IMR-90 (cell line): ENCODE measurements around the gene SIGLECL1. TPM values are rescaled to one million over a fixed set of nuclear protein-coding genes. Genes with fewer than 3 reads are reported as not detected.

ENCODE experiments used
- ATAC-seq: fragments of 200-7000 bp; cut with Tn5 transposase; 2 replicates; pipeline ENCODE4 v1.9.1; 2020; ENCODE audit warnings: low read depth, mild to moderate bottlenecking, moderate library complexity
- BruUV-seq: library from RNA; stranded (reverse); fragments of 400-500 nt; replicated peaks from 2 replicates; lab custom pipeline; 2021; lab: Mats Ljungman, UMichigan
- CTCF ChIA-PET: fragments of 300-600 bp; formaldehyde crosslinking; extraction: SDS; loops from one replicate; lab custom pipeline; 2021; ENCODE audit warnings: antibody characterized with exemption; lab: Yijun Ruan, JAX
- POLR2A ChIA-PET: fragments of 300-600 bp; sonication (Branson Sonifier 250); formaldehyde crosslinking; loops from one replicate; lab custom pipeline; 2022; ENCODE audit warnings: antibody characterized with exemption; ENCODE audit not compliant: unreplicated experiment; lab: Charles Lee
- DNase-seq: peaks from one replicate; pipeline ENCODE4 v3.0.0; 2013
- H2AFZ ChIP-seq: replicated peaks from 2 replicates; pipeline ENCODE3; 2013; ENCODE audit warnings: low read length, mild to moderate bottlenecking; ENCODE audit not compliant: poor library complexity
- H2AK5ac ChIP-seq: 2 replicates; pipeline ENCODE4 v1.6.1; 2013; ENCODE audit warnings: low read depth, low read length, inconsistent platforms
- H2AK9ac ChIP-seq: replicated peaks from 2 replicates; pipeline ENCODE3; 2013; ENCODE audit warnings: mild to moderate bottlenecking, low read depth, low read length, moderate library complexity; ENCODE audit not compliant: poor library complexity
- H2BK120ac ChIP-seq: 2 replicates; pipeline ENCODE4 v1.6.1; 2013; ENCODE audit warnings: low read depth, low read length, inconsistent platforms
- H2BK15ac ChIP-seq: 3 replicates; pipeline ENCODE4 v1.6.1; 2013; ENCODE audit warnings: low read depth, low read length, inconsistent platforms
- H2BK20ac ChIP-seq: 2 replicates; pipeline ENCODE4 v1.6.1; 2013; ENCODE audit warnings: low read depth, mild to moderate bottlenecking, inconsistent platforms, low read length, moderate library complexity
- H2BK5ac ChIP-seq: 2 replicates; pipeline ENCODE4 v1.6.1; 2013; ENCODE audit warnings: mild to moderate bottlenecking, low read depth, low read length, inconsistent platforms; ENCODE audit not compliant: poor library complexity, severe bottlenecking
- H3K14ac ChIP-seq: replicated peaks from 2 replicates; pipeline ENCODE4 v1.6.1; 2013; ENCODE audit warnings: low read depth, low read length, inconsistent platforms
- H3K18ac ChIP-seq: 2 replicates; pipeline ENCODE4 v1.6.1; 2013; ENCODE audit warnings: low read depth, low read length, control low read depth
- H3K23ac ChIP-seq: 2 replicates; pipeline ENCODE4 v1.6.1; 2013; ENCODE audit warnings: low read depth, low read length, inconsistent platforms
- H3K27ac ChIP-seq: 2 replicates; pipeline ENCODE4 v1.5.1; 2013; ENCODE audit warnings: mild to moderate bottlenecking, control low read depth, low read length; ENCODE audit not compliant: insufficient read depth
- H3K27me3 ChIP-seq: 2 replicates; pipeline ENCODE4 v1.6.1; 2013; ENCODE audit warnings: low read length; ENCODE audit not compliant: control insufficient read depth, insufficient read depth
- H3K36me3 ChIP-seq: 2 replicates; pipeline ENCODE4 v1.6.1; 2013; ENCODE audit warnings: low read length, mixed read lengths; ENCODE audit not compliant: control insufficient read depth, insufficient read depth
- H3K4ac ChIP-seq: 2 replicates; pipeline ENCODE4 v1.6.1; 2013; ENCODE audit warnings: low read depth, low read length, inconsistent platforms
- H3K4me1 ChIP-seq: 2 replicates; pipeline ENCODE4 v1.6.1; 2013; ENCODE audit warnings: low read length, mixed read lengths; ENCODE audit not compliant: control insufficient read depth, insufficient read depth
- H3K4me2 ChIP-seq: 2 replicates; pipeline ENCODE4 v1.6.1; 2013; ENCODE audit warnings: low read depth, mild to moderate bottlenecking, control low read depth, low read length, moderate library complexity
- H3K4me3 ChIP-seq: 2 replicates; pipeline ENCODE4 v1.5.1; 2013; ENCODE audit warnings: low read depth, mild to moderate bottlenecking, control low read depth, low read length, moderate library complexity; ENCODE audit not compliant: insufficient read depth
- H3K56ac ChIP-seq: 2 replicates; pipeline ENCODE4 v1.6.1; 2013; ENCODE audit warnings: low read length, inconsistent platforms; ENCODE audit not compliant: insufficient read depth; ENCODE audit errors: extremely low read depth
- H3K79me1 ChIP-seq, 2 experiments: 2 replicates each; pipeline ENCODE4 v1.6.1; 2013; ENCODE audit warnings: low read length in 2 of 2, inconsistent platforms in 1 of 2, low read depth in 1 of 2
- H3K9ac ChIP-seq: 2 replicates; pipeline ENCODE4 v1.6.1; 2013; ENCODE audit warnings: low read depth, low read length, control low read depth
- H3K9me1 ChIP-seq: 2 replicates; pipeline ENCODE4 v1.6.1; 2013; ENCODE audit warnings: low read length, inconsistent platforms; ENCODE audit not compliant: insufficient read depth
- H3K9me3 ChIP-seq: 2 replicates; pipeline ENCODE4 v1.6.1; 2013; ENCODE audit warnings: low read length; ENCODE audit not compliant: control insufficient read depth, insufficient read depth
- H4K20me1 ChIP-seq: 2 replicates; pipeline ENCODE4 v1.6.1; 2013; ENCODE audit warnings: low read length, inconsistent platforms; ENCODE audit not compliant: insufficient read depth
- H4K5ac ChIP-seq: 2 replicates; pipeline ENCODE4 v1.6.1; 2013; ENCODE audit warnings: mild to moderate bottlenecking, low read depth, low read length, control low read depth
- H4K8ac ChIP-seq, 2 experiments: 2 replicates each; pipeline ENCODE4 v1.6.1; 2013; ENCODE audit warnings: low read depth in 2 of 2, low read length in 2 of 2, control low read depth in 1 of 2, inconsistent platforms in 1 of 2
- H4K91ac ChIP-seq: 2 replicates; pipeline ENCODE4 v1.6.1; 2013; ENCODE audit warnings: low read depth, low read length, inconsistent platforms; ENCODE audit not compliant: insufficient read depth
- CTCF ChIP-seq: conservative IDR thresholded peaks from 2 replicates; pipeline ENCODE4 v1.5.1; 2012; ENCODE audit warnings: mild to moderate bottlenecking, low read depth, low read length, improper control_type of control experiment
- ELK1 ChIP-seq: fragments of 150-350 bp; IDR thresholded peaks from 2 replicates; pipeline ENCODE4 v1.6.1; 2016; ENCODE audit warnings: low read depth, mild to moderate bottlenecking, low read length, moderate library complexity, borderline replicate concordance
- MAZ ChIP-seq: IDR thresholded peaks from 2 replicates; pipeline ENCODE4 v1.6.1; 2012; ENCODE audit warnings: low read depth, mild to moderate bottlenecking, low read length, improper control_type of control experiment, moderate library complexity, borderline replicate concordance
- RCOR1 ChIP-seq: IDR thresholded peaks from 2 replicates; pipeline ENCODE4 v1.6.1; 2012; ENCODE audit warnings: mild to moderate bottlenecking, low read length, improper control_type of control experiment; ENCODE audit not compliant: insufficient replicate concordance
- RFX5 ChIP-seq: IDR thresholded peaks from 2 replicates; pipeline ENCODE4 v1.8.0; 2012; ENCODE audit warnings: low read depth, mild to moderate bottlenecking, low read length, moderate library complexity
- WGBS, 2 experiments: methylation state at CpG; one replicate each; pipeline versions ENCODE4 v1.1.5 to v1.1.7; 2013; ENCODE audit warnings: missing lambda C conversion rate in 2 of 2; ENCODE audit not compliant: insufficient read length in 1 of 2; ENCODE audit errors: extremely low coverage in 2 of 2; 5-methylcytosine and 5-hydroxymethylcytosine counted together
- dilution Hi-C: fragments of 300-500 bp; cut with HindIII; formaldehyde crosslinking; loops from one replicate; pipeline ENCODE4 v1.14.3; 2018; ENCODE audit warnings: low sequenced_read_pairs; ENCODE audit not compliant: unreplicated experiment
- in situ Hi-C: fragments of 300-500 bp; cut with MboI; formaldehyde crosslinking; loops from 3 replicates; pipeline ENCODE4 v1.14.3; 2019; ENCODE audit warnings: low sequenced_read_pairs, inconsistent platforms, mixed read lengths
- intact Hi-C: fragments of 100-400 bp; cut with micrococcal nuclease; formaldehyde crosslinking; loops from 2 replicates; pipeline ENCODE4 v1.10.0; 2022
- polyA plus RNA-seq, 3 experiments: library from polyadenylated mRNA; depleted of rRNA; stranded (reverse); fragments of >200 nt; gene quantifications; 2 replicates each; pipeline ENCODE4 v1.2.3, GENCODE V29; 2012; ENCODE audit warnings: low replicate concordance in 1 of 3
- total RNA-seq: library from RNA; depleted of rRNA; stranded (reverse); fragments of >200 nt; gene quantifications from 2 replicates; pipeline ENCODE4 v1.2.3, GENCODE V29; 2012

The SIGLECL1 gene
- total and polyA plus RNA-seq, 2 of the 4 experiments (the other 2 are of a cell fraction): not detected

- no peak overlapping the region for H2AK5ac ChIP-seq
- H2BK15ac ChIP-seq: no peak overlapping the region
- ChIA-PET CTCF (no interaction called here), POLR2A (no interaction called here)
- H3K36me3 ChIP-seq: no peaks in the 10 kb centered on the region
- no peak overlapping the region for H3K23ac ChIP-seq
- WGBS, 2 experiments: 35% methylated on average over 5 of the region's 14 CpGs; no CpG with 5 or more reads in 1 of the 2 experiments
- H3K56ac ChIP-seq: no peak overlapping the region
- no peaks in the 10 kb centered on the region for H3K79me1 ChIP-seq
- H2AK9ac ChIP-seq: no peak overlapping the region
- H4K91ac ChIP-seq: no peak overlapping the region
- H2AFZ ChIP-seq: no peak overlapping the region
- H3K9ac ChIP-seq: no peak overlapping the region
- no peak overlapping the region for H3K4me3 ChIP-seq
- DNase-seq (no peak), ATAC-seq (no peak)
- no peak overlapping the region for H3K14ac ChIP-seq
- BruUV-seq: no TSS peak
- H3K18ac ChIP-seq: no peak overlapping the region
- H2BK20ac ChIP-seq: no peak overlapping the region
- H2BK120ac ChIP-seq: no peak overlapping the region
- TF ChIP-seq RCOR1: no peak
- no peak for TF ChIP-seq RFX5
- TF ChIP-seq MAZ: no peak
- no peak for TF ChIP-seq ELK1
- TF ChIP-seq CTCF: no peak
- in situ Hi-C loops (no loop called here), dilution Hi-C loops (no loop called here), intact Hi-C loops (no loop called here)
- no peaks in the 10 kb centered on the region for H3K4me1 ChIP-seq
- no peak overlapping the region for H3K27ac ChIP-seq
- peaks cover 2% of the 10 kb centered on the region; the same call in 1 of the 2 replicates for H3K9me3 ChIP-seq
- H3K27me3 ChIP-seq: no peaks in the 10 kb centered on the region
- H4K20me1 ChIP-seq: no peaks in the 10 kb centered on the region
- H3K4ac ChIP-seq: no peak overlapping the region
- no peak overlapping the region for H3K4me2 ChIP-seq
- H2BK5ac ChIP-seq: no peak overlapping the region
- no peak overlapping the region for H4K5ac ChIP-seq
- no peak overlapping the region for H4K8ac ChIP-seq
- no peaks in the 10 kb centered on the region for H3K9me1 ChIP-seq
Observed at GRCh38 chr19:51293571-51294210, 42.8 kb downstream of the SIGLECL1 start.
